HG03064 (cell line): ENCODE measurements around the gene PDK2.

Source experiments
- ATAC-seq: cut with Tn5 transposase; IDR thresholded peaks from one replicate; pipeline ENCODE4 v1.9.1; 2021; ENCODE audit warnings: low read depth; ENCODE audit not compliant: unreplicated experiment

PDK2 gene

GRCh38 chr17:50076591-50077235 is 18.4 kb upstream of the PDK2 start:
- no peak for ATAC-seq

- ATAC-seq = no peak
These were observed 16.7 kb upstream of the PDK2 start for GRCh38 chr17:50078430-50078829.

- no peak for ATAC-seq
These were observed 15.6 kb upstream of the PDK2 start for GRCh38 chr17:50079334-50080095.

GRCh38 chr17:50080096-50080480 is 15.1 kb upstream of the PDK2 start:
- ATAC-seq = no peak

- ATAC-seq = no peak
These were observed 14.3 kb upstream of the PDK2 start for GRCh38 chr17:50080827-50081226.

GRCh38 chr17:50081757-50082156 is 13.4 kb upstream of the PDK2 start:
- ATAC-seq = no peak

GRCh38 chr17:50087246-50087911 is 7.8 kb upstream of the PDK2 start:
- ATAC-seq = no peak

- ATAC-seq = no peak
These were observed 7.2 kb upstream of the PDK2 start for GRCh38 chr17:50087912-50088405.

GRCh38 chr17:50088952-50089825 is 6.0 kb upstream of the PDK2 start:
- ATAC-seq = no peak

GRCh38 chr17:50090071-50090470 is 5.1 kb upstream of the PDK2 start:
- ATAC-seq = no peak

- no peak for ATAC-seq
These were observed 3.9 kb upstream of the PDK2 start for GRCh38 chr17:50090971-50091917.

- ATAC-seq = no peak
These were observed 3.2 kb upstream of the PDK2 start for GRCh38 chr17:50091918-50092285.

GRCh38 chr17:50093246-50093645 is 1.9 kb upstream of the PDK2 start:
- no peak for ATAC-seq

- no peak for ATAC-seq
These were observed 1.3 kb upstream of the PDK2 start for GRCh38 chr17:50093807-50094206.

- no peak for ATAC-seq
These were observed 853 bp upstream of the PDK2 start for GRCh38 chr17:50094243-50094752.

- no peak for ATAC-seq
These were observed 481 bp downstream of the PDK2 start for GRCh38 chr17:50095626-50096037.

GRCh38 chr17:50096092-50096491 is 941 bp downstream of the PDK2 start:
- no peak for ATAC-seq

- ATAC-seq = no peak
These were observed 1.6 kb downstream of the PDK2 start for GRCh38 chr17:50096758-50097157.

GRCh38 chr17:50097455-50097854 is 2.3 kb downstream of the PDK2 start:
- ATAC-seq = no peak
